GM12892 (cell line): ENCODE results near the gene DNAJB8.

Experiments used
- POLR2A ChIP-seq: IDR thresholded peaks from 2 replicates; pipeline ENCODE4 v1.6.1; 2011; ENCODE audit warnings: low read depth, low read length, control low read depth
- POLR2AphosphoS5 ChIP-seq: IDR thresholded peaks from 2 replicates; pipeline ENCODE4 v1.6.1; 2011; ENCODE audit warnings: low read depth, low read length, control low read depth
- TAF1 ChIP-seq: IDR thresholded peaks from 2 replicates; pipeline ENCODE4 v1.6.1; 2011; ENCODE audit warnings: low read depth, mild to moderate bottlenecking, control low read depth, low read length, borderline replicate concordance

- TF ChIP-seq POLR2A, result no peak
- no peak for TF ChIP-seq POLR2AphosphoS5
- TF ChIP-seq TAF1, result no peak
Measured at GRCh38 chr3:128423525-128424147, 43.1 kb downstream of the DNAJB8 start.
